HG03280 (cell line): ENCODE measurements around the gene ARHGAP30.
A peak's percentile ranks its signal among the peaks of the same experiment; 100 is the strongest.
"Not testable (repeated sequence)": the region's sequence is repeated elsewhere in the genome, so short reads cannot be mapped to it uniquely, and the experiment has no call there.

Experiments used
- ATAC-seq: cut with Tn5 transposase; IDR thresholded peaks from one replicate; pipeline ENCODE4 v1.9.1; 2021; ENCODE audit warnings: mild to moderate bottlenecking, moderate library complexity; ENCODE audit not compliant: unreplicated experiment

ARHGAP30 gene

GRCh38 chr1:161070761-161071160, 1.1 kb upstream of the ARHGAP30 start:
- no peak for ATAC-seq

DNA sequence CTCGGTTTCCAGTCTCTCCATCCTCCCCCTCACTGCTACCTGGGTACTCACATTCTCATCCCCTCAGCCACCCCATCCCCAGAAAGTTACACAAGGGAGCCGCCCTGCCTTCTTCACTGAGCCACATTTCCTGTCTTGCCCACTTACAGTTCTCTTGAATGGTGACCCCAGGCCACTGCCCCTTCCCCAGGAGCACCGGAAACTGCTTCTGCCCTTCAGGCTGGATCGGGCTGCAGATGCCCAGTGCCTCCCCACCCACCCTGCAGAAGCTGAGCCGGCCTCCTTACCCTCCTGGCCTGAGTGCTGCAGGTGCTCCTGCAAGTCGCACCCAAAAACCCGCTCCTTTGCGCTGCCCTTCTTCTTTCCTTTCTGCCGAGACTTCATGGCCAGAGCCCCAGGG, 450 bp downstream of the ARHGAP30 start:
- ATAC-seq, result no peak

DNA sequence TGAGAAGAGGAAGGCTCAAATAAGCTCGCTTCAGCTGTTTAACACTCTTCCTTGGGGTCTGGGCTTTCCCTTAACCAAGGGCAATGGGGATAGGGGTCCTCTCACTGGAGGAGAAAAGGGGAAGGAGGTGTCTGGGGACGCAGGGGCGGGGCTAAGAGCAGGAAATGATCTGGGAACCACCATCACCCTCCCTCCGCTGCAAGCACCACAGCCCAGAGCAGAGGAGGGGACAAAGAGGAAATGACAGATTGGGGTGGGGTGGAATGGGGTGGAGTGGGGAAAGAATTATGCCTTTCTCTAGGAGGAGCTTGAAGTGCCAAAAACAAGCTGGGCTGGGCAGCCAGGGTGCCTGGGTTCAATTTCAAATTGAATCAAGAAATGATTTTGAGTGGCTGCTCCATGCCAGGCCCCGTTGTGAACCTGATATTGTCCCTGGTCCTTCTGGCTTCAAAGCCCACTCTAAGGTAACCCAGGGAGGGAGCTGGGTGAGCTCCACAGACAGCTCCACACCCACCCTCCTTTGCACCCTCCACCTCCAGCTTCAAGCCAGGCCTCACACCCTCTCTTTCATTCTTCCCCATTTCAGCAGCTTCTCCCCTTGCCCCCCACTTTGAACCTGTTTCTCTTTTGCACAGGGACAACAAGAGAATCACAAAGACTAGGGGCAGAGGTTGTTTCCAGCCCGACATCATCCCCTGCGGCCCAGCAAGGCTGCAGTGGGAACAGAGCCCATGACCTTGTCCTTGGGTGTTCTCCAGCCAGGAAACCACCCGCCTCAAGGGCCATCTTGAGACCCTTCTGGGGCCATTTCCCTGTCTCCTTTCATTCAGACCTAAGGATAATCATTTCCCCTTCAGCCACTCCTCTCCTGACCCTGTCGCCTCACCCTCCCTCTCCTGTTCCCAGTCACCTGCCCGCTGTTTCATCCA, 1.1 kb downstream of the ARHGAP30 start:
- ATAC-seq, result peak; percentile 45

- ATAC-seq, result no peak
Observed at GRCh38 chr1:161066694-161067093, 3.0 kb downstream of the ARHGAP30 start.

DNA sequence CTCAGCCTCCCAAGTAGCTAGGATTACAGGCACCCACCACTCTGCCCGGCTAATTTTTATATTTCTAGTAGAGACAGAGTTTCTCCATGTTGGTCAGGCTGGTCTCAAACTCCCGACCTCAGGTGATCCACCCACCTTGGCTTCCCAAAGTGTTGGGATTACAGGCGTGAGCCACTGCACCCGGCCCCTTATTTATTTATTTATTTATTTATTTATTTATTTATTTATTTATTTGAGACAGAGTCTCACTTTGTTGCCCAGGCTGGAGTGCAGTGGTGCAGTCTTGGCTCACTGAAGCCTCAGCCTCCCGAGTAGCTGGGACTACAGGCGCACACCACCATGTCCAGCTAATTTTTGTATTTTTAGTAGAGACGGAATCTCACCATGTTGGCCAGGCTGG, 4.0 kb downstream of the ARHGAP30 start:
- ATAC-seq, result not testable (repeated sequence)

DNA sequence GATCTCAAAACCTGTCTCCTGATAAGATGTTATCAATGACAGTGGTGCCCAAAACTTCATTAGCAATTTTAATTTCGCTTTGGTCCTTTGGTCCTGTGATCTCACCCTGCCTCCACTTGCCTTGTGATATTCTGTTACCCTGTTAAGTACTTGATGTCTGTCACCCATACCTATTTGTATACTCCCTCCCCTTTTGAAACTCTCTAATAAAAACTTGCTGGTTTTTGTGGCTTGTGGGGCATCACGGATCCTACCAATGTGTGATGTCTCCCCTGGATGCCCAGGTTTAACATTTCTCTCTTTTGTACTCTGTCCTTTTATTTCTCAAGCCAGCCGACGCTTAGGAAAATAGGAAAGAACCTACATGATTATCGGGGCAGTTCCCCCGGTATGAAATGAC, 5.8 kb downstream of the ARHGAP30 start:
- ATAC-seq, result not testable (repeated sequence)

DNA sequence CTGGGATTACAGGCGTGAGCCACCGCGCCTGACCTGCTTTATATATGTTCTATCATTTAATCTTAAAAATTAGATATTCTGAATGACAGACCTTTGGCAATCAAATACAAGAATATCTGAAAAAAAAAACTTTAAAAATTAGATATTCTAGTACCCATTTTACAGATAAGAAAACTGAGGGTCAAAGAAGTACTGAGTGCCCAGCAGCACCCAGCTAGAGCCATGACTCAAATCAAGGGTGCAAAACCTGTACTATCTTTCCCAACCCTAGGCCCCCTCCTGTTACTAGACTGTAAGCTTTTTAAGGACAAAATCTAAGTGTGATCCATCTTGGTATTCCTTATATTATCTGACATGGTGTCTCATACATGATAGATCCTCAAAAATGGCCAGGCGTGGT, 8.3 kb downstream of the ARHGAP30 start:
- no peak for ATAC-seq

DNA sequence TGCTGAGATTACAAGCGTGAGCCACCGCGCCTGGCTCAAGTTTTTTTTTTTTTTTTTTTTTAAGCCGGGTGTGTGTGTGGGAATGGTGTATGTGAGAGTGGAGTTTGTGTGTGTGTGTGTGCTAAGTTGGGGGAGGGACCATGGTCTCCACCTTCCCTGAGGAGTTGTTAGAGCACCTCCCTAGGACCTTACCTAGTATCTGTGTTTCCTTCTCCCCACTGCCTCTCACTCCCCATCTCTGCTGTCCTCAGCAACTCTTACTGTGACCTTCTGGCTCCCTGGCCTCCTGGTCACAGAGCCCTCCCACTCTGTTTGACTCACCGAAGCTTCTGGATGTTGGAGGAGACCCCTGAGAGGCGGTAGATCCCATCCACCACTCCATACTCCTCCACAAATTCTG, 10.4 kb downstream of the ARHGAP30 start:
- no peak for ATAC-seq

DNA sequence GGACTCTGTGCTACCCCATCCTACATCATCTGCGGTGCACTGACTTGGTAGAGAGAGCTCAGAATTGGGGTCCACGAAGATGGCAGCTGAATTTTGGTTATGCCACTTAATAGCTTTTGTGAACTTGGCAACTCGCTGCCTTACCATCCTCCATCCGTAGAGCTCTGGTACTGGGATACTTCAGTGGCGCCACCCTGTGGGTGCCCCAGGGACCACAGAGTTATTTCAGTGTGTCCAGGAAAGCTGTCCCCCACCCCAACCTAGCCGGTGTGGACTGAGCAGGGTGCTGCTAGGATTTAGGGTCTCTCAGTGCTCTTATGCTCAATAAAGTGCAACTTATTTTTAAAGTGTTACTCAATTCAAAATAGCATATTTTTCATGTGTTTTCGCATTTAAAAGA, 14.9 kb downstream of the ARHGAP30 start:
- no peak for ATAC-seq

- no peak for ATAC-seq
Observed at GRCh38 chr1:161054232-161054631, 15.5 kb downstream of the ARHGAP30 start.

- ATAC-seq, result no peak
Observed at GRCh38 chr1:161052899-161053298, 16.8 kb downstream of the ARHGAP30 start.

DNA sequence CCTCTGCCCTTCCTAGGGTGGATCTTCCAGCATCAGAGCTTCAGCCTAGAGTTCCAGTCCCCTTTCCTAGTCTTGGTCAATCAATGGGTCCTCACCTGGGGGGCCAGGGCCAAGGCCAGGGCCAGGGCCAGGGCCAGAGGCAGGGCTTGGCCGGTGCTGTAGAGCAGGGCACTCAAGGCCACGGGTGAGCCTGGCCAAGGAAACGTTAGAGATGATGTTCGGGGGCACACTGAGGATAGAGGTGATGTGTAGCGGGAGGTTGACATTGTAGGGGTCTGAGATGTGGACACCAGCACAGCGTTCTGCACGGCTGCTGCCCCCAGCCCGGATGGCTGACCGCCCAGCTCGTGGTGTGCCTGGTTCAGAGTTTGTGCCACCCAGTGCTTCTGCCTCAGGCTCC, 18.5 kb downstream of the ARHGAP30 start:
- no peak for ATAC-seq

DNA sequence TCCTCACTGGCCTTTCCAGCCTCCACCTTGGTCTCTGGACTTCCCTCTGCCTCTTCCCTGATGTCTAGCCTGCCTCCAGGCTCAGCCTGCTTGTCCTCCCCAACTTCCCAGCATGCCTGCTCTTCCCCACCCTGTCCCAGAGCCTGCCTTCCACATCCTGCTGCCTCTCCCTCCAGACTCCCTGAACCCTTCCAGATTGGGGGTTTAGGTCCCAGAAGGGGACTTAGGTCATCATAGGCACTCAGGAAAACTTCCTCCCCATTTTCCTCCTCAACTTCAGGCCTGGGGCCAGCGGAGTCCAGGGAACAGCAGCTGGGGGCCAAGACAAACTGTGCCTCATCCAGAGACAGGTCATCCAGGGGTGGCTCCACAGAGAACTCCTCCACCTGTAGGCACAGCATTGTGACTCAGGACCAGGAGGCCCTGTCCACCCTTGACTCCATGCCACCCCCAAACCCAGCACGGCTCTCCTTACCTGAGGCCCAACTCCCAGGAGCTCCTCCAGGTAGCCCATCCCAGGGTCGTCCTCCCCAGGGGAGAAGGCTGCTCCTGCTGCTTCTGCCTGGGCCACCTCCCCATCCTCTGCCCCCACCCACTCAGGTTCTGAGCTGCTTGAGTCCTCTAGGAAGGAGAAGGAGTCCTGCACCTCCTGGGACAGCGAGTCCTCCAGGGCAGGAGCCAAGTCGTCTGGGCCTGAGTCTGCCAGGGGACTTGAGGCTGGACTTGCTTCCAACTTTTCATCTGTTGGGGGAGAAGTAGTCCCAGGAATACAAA, 20.6 kb downstream of the ARHGAP30 start:
- no peak for ATAC-seq

GRCh38 chr1:161047436-161048420, 22.0 kb downstream of the ARHGAP30 start:
- ATAC-seq, result no peak

- peak; percentile 50 for ATAC-seq
Observed at GRCh38 chr1:161046605-161047228, 23.0 kb downstream of the ARHGAP30 start.

DNA sequence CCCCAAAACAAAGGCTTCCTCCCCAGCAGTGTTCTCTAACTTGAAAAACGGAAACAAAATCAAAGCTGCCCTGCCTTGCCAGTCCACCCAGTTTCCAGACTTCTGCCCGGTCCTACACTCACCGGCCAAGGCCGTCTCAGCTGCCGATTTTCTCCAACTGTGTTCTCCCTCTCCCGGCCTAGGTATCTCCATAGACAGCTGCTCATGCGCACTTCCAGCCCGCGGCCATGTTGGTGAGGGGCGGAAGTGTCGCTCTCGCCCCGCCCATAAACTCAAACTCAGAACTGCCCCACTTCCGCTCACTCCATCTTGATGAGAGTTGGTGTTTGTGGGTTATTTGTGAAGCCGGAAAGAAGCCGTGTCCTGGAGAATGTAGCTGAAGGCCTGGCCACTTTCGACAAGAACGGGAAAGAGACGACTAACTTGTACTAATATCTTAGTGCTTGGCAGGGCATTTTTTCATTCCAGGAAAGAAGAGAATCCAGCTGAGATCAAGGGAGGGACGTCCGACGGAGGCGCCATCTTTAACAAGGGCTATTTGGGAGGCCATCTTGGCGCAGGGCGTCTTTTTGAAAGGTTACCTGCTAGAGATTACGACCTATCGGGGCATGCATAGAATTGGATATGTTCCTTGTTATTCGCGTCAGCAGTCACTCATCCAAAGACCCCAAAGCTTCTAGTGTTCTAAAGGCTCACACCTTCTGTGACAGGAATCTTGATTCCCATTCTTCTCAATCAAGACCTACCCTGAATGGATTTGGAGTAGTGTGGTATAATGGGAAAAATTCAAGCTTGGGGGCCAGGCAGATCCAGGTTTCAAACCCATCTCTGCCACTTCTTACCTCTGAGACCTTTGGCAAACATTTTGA, 23.7 kb downstream of the ARHGAP30 start, which contains the start of gene USF1:
Gene USF1 (minus strand): TSS at position 242 of the 869 bp plus-strand sequence. CDS start 2,702 bp downstream, outside the sequence.
- peak; percentile 57 for ATAC-seq

- ATAC-seq, result peak; percentile 34
Observed at GRCh38 chr1:161044908-161045735, 24.6 kb downstream of the ARHGAP30 start.

GRCh38 chr1:161044535-161044907, 25.2 kb downstream of the ARHGAP30 start:
- no peak for ATAC-seq
